Caki2 (cell line): ENCODE results near the gene COL19A1. TPM values are rescaled to one million over a fixed set of nuclear protein-coding genes. Genes with fewer than 3 reads are reported as not detected.
A peak's percentile ranks its signal among the peaks of the same experiment; 100 is the strongest.
"Not testable (repeated sequence)": the region's sequence is repeated elsewhere in the genome, so short reads cannot be mapped to it uniquely, and the experiment has no call there.

Experiments used
- DNase-seq: peaks from one replicate; pipeline ENCODE4 v3.0.0-alpha.2; 2015; ENCODE audit warnings: low read depth
- in situ Hi-C: cut with HindIII; loops from 2 replicates; pipeline ENCODE4 v1.10.0; 2016; ENCODE audit warnings: low sequenced_read_pairs, low pct_unique_long_range_greater_than_20kb, mixed read lengths
- total RNA-seq: library from RNA; depleted of rRNA; stranded (reverse); fragments of >200 nt; shearing (Covaris generic); gene quantifications from 2 replicates; pipeline ENCODE4 v1.2.3, GENCODE V29; 2014; ENCODE audit warnings: low replicate concordance

COL19A1 gene
- total RNA-seq, 1 experiment from 2014 or later, result not detected

GRCh38 chr6:69889234-69889974, 23.0 kb downstream of the COL19A1 start:
- in situ Hi-C loops, result not testable (repeated sequence)

GRCh38 chr6:69892561-69892960, 26.2 kb downstream of the COL19A1 start:
- in situ Hi-C loops, DNase-seq: not testable (repeated sequence)

More at GRCh38 chr6:69889234-69889974, 23.0 kb downstream of the COL19A1 start:
- not testable (repeated sequence) for DNase-seq

GRCh38 chr6:69893266-69893665, 26.9 kb downstream of the COL19A1 start:
- DNase-seq, in situ Hi-C loops: not testable (repeated sequence)

GRCh38 chr6:69894578-69895347, 28.4 kb downstream of the COL19A1 start:
- in situ Hi-C loops, result no loop called here
- no peak for DNase-seq

- no peak for DNase-seq
- in situ Hi-C loops, result no loop called here
Observed at GRCh38 chr6:69895396-69895795, 29.0 kb downstream of the COL19A1 start.

DNA sequence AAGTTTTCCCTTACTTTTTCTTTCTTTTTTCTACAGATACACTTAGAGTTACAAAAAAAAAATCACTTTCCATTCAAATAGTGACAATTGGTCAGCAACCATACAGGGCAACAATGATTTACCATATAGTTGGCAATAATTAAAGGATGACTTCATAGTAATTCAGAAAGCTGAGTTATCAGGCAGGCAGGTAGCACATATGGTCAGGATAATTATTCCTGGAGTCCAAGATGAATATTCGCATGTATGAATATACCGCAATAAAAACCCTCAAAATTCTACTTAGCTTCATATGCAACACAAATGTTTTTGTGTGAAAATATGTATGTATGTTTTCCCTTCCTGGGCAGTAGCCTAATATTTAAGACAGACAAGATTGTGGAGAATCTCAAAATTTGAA, 34.5 kb downstream of the COL19A1 start:
- DNase-seq, result no peak
- in situ Hi-C loops, result no loop called here

DNA sequence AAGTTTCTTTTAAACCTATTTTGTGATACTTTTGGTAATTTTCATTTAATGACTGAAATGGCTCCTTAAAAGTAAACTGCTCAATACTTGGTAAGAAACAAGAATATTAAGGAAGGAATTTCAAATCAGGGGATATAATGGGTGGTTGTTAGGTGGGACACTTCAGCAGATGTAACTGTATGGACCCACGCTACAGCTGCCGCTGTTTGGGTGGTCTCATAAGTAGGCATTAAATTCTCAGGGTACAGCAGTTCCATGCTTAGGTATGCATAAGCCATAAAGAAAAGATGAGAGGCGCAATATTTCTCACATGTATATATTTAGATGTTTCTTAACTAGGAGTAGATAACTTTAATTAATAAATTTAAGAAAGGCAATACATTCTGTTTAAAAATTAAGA, 35.0 kb downstream of the COL19A1 start:
- in situ Hi-C loops, result no loop called here
- DNase-seq, result no peak

GRCh38 chr6:69907981-69908498, 41.7 kb downstream of the COL19A1 start:
- DNase-seq, result no peak
- in situ Hi-C loops, result no loop called here

GRCh38 chr6:69913361-69913760, 47.0 kb downstream of the COL19A1 start:
- in situ Hi-C loops, result no loop called here
- DNase-seq, result no peak

DNA sequence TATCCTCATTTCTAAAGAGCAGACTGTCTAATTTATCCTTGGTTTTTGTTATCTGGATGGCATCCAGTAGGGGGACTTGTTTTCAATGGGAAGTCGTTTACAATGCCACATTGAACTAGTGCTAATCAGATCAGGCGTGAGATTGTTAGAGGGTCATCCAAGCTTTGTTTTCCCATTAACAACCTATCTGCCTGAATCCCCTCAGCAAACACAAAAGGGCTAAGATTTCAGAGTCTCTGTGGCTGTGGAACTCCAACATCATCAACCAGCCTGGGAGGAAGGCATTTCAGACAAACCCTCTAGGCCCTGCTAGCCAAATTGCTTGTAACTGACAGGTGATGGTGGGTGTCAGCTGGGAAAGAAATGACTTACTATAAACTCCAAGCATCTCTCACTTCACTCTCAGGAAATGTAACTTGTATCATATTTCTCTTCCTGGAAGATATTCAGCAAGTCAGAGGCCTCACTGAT, 47.7 kb downstream of the COL19A1 start:
- no peak for DNase-seq

DNA sequence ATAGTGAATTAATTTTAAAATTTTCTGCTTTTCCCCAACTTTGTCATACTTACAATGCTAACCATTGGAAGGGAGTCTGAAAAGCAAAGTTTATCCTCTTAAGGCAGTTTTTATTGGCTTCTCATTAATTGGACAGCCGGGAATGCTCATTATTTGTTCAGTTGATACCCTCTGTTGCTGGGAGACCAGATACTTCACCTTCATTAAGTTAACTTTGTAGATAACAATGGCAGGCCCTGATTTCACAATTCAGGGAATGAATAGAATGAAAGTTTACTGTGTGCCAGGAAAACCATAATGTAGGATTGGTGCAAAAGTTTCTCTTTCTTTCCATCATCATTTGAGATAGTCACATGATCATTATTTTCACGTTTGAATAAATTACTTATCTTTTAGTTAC, 49.0 kb downstream of the COL19A1 start:
- DNase-seq, result no peak
- in situ Hi-C loops, result no loop called here

More for the DNA sequence above, 47.7 kb downstream of the COL19A1 start:
- in situ Hi-C loops, result no loop called here

DNA sequence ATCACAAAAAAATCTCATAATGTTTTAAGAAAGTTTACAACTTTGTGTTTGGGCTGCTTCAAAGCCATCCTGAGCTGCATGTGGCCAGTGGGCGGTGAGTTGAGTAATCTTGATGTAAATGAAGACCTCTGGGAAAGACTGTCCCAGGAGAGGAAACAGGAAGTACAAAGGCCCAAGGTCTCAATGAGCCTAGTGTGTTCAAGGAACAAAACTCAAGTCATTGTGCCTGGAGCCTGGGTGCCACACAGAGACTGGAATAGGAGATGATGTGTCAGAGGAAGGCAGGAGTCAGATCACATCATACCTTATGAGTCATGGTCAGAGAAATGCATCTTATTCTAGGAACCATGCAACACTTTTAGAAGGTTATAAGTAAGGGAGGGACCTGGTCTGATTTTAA, 51.5 kb downstream of the COL19A1 start:
- peak; percentile 67 for DNase-seq
- in situ Hi-C loops, result no loop called here

DNA sequence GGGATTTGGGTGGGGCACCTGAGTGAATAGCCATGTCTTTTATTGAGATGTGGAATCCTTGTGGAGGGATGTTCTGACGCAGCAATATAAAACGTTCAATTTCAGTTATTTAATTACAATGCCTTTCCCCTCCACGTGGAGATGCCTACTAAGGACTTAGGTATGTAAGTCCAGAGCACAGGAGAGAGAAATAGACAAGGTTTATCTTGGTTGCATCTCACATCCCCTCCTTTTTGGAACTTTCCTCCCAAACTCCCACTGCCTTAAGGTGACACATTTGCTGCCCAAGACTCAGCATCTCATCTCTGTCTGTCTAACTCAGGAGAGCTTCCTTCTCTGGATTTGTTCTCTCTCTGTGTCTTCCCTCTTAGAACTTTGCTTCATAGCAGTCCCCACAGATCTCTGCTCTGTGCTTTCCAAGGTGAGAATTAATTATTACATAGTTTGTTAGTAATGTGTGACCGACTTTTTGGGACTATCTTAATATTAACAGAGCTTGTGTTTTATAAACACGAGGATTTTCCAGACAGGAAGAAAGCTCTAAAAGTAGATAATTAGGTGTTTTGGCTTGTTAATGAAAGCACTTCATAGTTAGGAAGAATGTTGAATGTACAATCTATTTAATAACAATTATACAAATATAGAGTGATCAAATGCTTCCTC, 52.6 kb downstream of the COL19A1 start:
- in situ Hi-C loops, result no loop called here
- peak; percentile 33 for DNase-seq

GRCh38 chr6:69921066-69921465, 54.7 kb downstream of the COL19A1 start:
- in situ Hi-C loops, DNase-seq: not testable (repeated sequence)

DNA sequence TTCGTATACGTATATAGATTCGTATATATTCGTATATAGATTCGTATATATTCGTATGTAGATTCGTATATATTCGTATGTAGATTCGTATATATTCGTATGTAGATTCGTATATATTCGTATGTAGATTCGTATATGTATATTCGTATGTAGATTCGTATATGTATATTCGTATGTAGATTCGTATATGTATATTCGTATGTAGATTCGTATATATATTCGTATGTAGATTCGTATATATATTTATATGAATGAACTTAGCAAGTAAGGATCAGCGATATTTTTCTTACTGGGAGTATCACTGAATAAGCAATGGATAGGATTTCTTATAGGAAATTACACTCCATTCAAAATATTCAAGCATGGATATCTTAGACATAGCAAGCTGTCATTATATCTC, 55.3 kb downstream of the COL19A1 start:
- in situ Hi-C loops, DNase-seq: not testable (repeated sequence)

DNA sequence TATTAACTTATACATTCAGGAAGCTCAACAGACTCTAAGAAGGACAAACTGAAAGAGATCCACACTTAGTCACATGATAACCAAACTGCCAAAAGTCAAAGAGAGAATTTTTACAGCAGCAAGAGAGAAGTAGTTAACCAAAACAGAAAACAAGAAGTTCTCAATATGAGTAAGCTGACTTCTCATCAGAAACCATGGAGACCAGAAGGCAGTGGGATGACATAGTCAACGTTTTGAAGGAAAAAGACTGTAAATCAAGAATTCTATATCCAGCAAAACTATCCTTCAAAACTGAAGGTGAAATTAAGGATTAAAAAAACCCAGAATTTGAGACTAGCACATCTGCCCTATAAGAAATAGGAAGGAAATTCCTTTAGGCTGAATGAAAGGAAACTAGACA, 60.4 kb downstream of the COL19A1 start:
- DNase-seq, result no peak
- in situ Hi-C loops, result no loop called here

- peak; percentile 4 for DNase-seq
- in situ Hi-C loops, result no loop called here
Observed at GRCh38 chr6:69933239-69933638, 66.9 kb downstream of the COL19A1 start.

GRCh38 chr6:69935079-69935478, 68.7 kb downstream of the COL19A1 start:
- DNase-seq, result no peak
- in situ Hi-C loops, result no loop called here
